ENCODE results near the gene STARD8.

STARD8 gene

DNA sequence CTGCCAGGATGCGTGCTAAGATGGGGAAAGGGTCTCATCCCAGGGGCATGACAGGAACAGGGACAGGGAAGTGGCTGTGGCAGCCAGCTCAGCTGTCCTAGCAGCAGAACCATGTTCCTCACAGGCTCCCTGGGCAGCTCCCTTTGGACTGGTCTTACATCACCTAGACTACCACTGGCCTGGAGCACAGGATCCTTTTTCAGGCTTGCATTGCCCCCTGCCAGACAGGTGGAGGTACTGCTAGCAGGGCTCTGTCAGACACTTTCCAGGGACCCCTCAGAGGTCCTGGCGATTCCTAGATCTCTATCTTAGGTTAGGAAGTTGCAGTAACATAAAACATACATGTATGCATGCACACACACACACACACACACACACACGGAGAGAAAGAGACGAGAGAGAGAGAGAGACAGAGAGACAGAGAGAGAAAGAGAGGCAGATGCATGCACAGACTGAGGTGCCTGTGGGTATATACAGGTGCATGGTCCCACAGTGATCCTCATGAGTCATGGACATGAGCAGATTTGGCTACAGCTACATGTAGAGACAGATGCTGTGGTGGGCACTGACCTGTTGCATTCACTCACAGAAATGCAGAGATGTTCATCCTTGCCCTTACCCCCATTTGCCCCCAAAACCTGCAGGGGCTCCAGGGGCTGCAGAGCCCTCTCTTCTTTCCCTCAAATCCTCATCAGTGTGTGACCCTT lies 63.6 kb downstream of the STARD8 start:
- Mint-ChIP-seq H3K9me3 (no peaks in the 10 kb centered on the region), H3K27ac (no peak overlapping the region), H3K36me3 (ENCODE audit: low read depth) (no peaks in the 10 kb centered on the region), H3K27me3 (no peaks in the 10 kb centered on the region), H3K4me1 (ENCODE audit: low read depth) (no peaks in the 10 kb centered on the region), H3K4me3 (no peak overlapping the region)

GRCh38 chrX:68711845-68712244 lies 64.4 kb downstream of the STARD8 start:
- H3K27me3 Mint-ChIP-seq: no peaks in the 10 kb centered on the region
- no peaks in the 10 kb centered on the region for H3K4me1 Mint-ChIP-seq (ENCODE audit: low read depth)
- H3K36me3 Mint-ChIP-seq (ENCODE audit: low read depth): no peaks in the 10 kb centered on the region
- no peak overlapping the region for H3K27ac Mint-ChIP-seq
- H3K4me3 Mint-ChIP-seq: no peak overlapping the region
- no peaks in the 10 kb centered on the region for H3K9me3 Mint-ChIP-seq

DNA sequence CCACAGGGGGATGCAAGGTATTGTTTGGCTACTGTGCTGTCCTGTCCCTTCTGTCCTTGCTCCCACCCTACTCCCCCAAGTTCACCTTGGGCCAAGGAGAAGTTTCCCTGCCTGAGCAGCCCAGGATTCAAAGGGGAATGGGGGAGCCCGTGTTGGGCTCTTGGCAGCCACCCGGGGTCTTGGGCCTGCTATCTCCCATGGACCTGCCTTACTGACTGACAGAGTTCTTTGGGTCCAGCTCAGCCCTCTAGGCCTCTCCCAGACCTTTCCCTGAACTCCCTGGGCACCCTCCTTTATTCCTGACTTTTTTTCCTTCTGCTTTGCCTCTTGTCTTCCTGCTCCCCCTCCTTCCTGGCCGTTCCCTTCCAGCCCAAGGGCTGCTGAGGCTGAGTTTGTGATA lies 67.4 kb downstream of the STARD8 start:
- Mint-ChIP-seq H3K9me3 (no peaks in the 10 kb centered on the region), H3K27ac (no peak overlapping the region), H3K4me1 (ENCODE audit: low read depth) (no peaks in the 10 kb centered on the region), H3K27me3 (no peaks in the 10 kb centered on the region), H3K36me3 (ENCODE audit: low read depth) (no peaks in the 10 kb centered on the region), H3K4me3 (no peak overlapping the region)

- H3K9me3 Mint-ChIP-seq: no peaks in the 10 kb centered on the region
- H3K4me3 Mint-ChIP-seq: no peak overlapping the region
- H3K36me3 Mint-ChIP-seq (ENCODE audit: low read depth): no peaks in the 10 kb centered on the region
- H3K27me3 Mint-ChIP-seq: no peaks in the 10 kb centered on the region
- no peaks in the 10 kb centered on the region for H3K4me1 Mint-ChIP-seq (ENCODE audit: low read depth)
- H3K27ac Mint-ChIP-seq: no peak overlapping the region
These were observed 69.7 kb downstream of the STARD8 start for GRCh38 chrX:68717196-68717595.

GRCh38 chrX:68717663-68718442 lies 70.4 kb downstream of the STARD8 start:
- no peaks in the 10 kb centered on the region for H3K27me3 Mint-ChIP-seq
- H3K4me1 Mint-ChIP-seq (ENCODE audit: low read depth): no peaks in the 10 kb centered on the region
- H3K36me3 Mint-ChIP-seq (ENCODE audit: low read depth): no peaks in the 10 kb centered on the region
- H3K9me3 Mint-ChIP-seq: no peaks in the 10 kb centered on the region
- H3K4me3 Mint-ChIP-seq: no peak overlapping the region
- no peak overlapping the region for H3K27ac Mint-ChIP-seq

DNA sequence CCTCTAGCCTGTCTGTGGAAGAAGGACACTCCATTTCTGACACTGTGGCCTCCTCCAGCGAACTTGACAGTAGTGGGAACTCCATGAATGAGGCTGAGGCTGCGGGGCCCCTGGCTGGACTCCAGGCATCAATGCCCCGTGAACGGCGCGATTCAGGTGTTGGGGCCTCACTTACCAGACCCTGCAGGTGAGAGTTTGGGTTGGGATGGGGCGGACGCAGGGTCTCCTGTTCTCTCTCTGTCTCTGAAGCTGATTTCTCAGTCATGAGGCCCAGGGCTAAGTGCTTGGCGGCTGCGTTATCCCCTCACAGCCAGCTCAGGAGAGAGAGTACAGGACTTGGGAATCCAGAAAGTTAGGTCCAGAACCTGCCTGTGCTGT lies 71.0 kb downstream of the STARD8 start:
- Mint-ChIP-seq H3K36me3 (ENCODE audit: low read depth) (no peaks in the 10 kb centered on the region), H3K4me1 (ENCODE audit: low read depth) (no peaks in the 10 kb centered on the region), H3K4me3 (no peak overlapping the region), H3K27me3 (no peaks in the 10 kb centered on the region), H3K9me3 (no peaks in the 10 kb centered on the region), H3K27ac (no peak overlapping the region)

GRCh38 chrX:68719181-68719903 lies 71.9 kb downstream of the STARD8 start:
- Mint-ChIP-seq H3K9me3 (no peaks in the 10 kb centered on the region), H3K36me3 (ENCODE audit: low read depth) (no peaks in the 10 kb centered on the region), H3K4me1 (ENCODE audit: low read depth) (no peaks in the 10 kb centered on the region), H3K4me3 (no peak overlapping the region), H3K27me3 (no peaks in the 10 kb centered on the region), H3K27ac (no peak overlapping the region)

DNA sequence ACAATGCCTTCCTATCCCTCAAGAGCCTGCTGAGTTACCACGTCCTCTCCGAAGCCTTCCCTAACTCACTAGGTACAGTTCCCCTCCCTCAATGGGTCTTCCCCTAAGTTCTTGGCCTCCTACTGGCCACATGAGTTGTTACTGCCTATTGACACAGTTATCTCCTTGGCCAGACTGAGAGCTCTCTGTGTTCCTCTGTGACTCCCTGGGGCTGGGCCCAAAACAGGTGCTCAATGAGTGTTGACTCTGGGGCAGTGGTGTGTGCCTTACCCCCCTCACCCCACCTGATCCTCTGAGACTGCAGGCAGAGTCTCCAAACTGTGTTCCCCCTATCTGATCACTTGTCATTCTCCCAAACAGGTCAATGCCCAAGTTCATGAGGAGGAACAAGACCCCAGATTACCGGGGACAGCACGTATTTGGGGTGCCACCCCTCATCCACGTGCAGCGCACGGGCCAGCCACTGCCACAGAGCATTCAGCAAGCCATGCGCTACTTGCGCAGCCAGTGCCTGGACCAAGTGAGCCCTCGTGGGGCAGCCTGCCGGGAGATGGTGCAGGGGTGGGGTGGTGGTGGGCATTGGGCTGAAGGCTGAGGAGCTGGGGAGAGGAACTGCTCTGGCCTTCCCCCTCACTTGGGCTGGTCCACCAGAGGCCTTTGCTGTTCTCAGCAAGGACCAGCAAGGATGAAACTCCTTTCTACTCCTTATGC lies 72.6 kb downstream of the STARD8 start:
- no peak overlapping the region for H3K4me3 Mint-ChIP-seq
- H3K4me1 Mint-ChIP-seq (ENCODE audit: low read depth): no peaks in the 10 kb centered on the region
- no peak overlapping the region for H3K27ac Mint-ChIP-seq
- H3K36me3 Mint-ChIP-seq (ENCODE audit: low read depth): no peaks in the 10 kb centered on the region
- no peaks in the 10 kb centered on the region for H3K9me3 Mint-ChIP-seq
- no peaks in the 10 kb centered on the region for H3K27me3 Mint-ChIP-seq

GRCh38 chrX:68720851-68721250 lies 73.4 kb downstream of the STARD8 start:
- H3K27ac Mint-ChIP-seq: no peak overlapping the region
- H3K27me3 Mint-ChIP-seq: no peaks in the 10 kb centered on the region
- H3K4me1 Mint-ChIP-seq (ENCODE audit: low read depth): no peaks in the 10 kb centered on the region
- H3K4me3 Mint-ChIP-seq: no peak overlapping the region
- H3K36me3 Mint-ChIP-seq (ENCODE audit: low read depth): no peaks in the 10 kb centered on the region
- no peaks in the 10 kb centered on the region for H3K9me3 Mint-ChIP-seq

DNA sequence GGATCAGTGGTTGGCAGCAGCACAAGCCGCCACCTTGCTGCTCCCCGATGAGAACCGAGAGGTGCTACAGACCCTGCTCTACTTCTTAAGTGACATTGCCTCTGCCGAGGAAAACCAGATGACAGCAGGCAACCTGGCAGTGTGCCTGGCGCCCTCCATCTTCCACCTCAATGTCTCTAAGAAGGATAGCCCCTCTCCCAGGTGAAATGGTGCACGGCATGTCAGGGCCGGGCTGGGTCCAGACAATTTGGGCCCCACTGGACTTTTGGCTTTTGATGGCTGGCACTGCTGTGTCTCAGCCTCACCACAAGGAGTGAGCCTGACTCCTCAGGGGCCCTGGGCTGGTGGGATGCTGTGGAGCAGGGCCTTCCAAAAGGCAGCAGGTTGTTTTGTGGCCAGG lies 74.1 kb downstream of the STARD8 start:
- no peaks in the 10 kb centered on the region for H3K9me3 Mint-ChIP-seq
- H3K4me3 Mint-ChIP-seq: no peak overlapping the region
- no peak overlapping the region for H3K27ac Mint-ChIP-seq
- H3K36me3 Mint-ChIP-seq (ENCODE audit: low read depth): no peaks in the 10 kb centered on the region
- no peaks in the 10 kb centered on the region for H3K4me1 Mint-ChIP-seq (ENCODE audit: low read depth)
- H3K27me3 Mint-ChIP-seq: no peaks in the 10 kb centered on the region

- Mint-ChIP-seq H3K9me3 (no peaks in the 10 kb centered on the region), H3K27ac (no peak overlapping the region), H3K4me1 (ENCODE audit: low read depth) (no peaks in the 10 kb centered on the region), H3K4me3 (no peak overlapping the region), H3K27me3 (no peaks in the 10 kb centered on the region), H3K36me3 (ENCODE audit: low read depth) (no peaks in the 10 kb centered on the region)
These were observed 74.8 kb downstream of the STARD8 start for GRCh38 chrX:68721991-68722860.

GRCh38 chrX:68723491-68724155 lies 76.2 kb downstream of the STARD8 start:
- no peaks in the 10 kb centered on the region for H3K9me3 Mint-ChIP-seq
- H3K36me3 Mint-ChIP-seq (ENCODE audit: low read depth): no peaks in the 10 kb centered on the region

GRCh38 chrX:68724531-68725020 lies 77.1 kb downstream of the STARD8 start:
- H3K36me3 Mint-ChIP-seq (ENCODE audit: low read depth): no peaks in the 10 kb centered on the region
- no peaks in the 10 kb centered on the region for H3K9me3 Mint-ChIP-seq
- no peak overlapping the region for H3K4me3 Mint-ChIP-seq
- H3K27ac Mint-ChIP-seq: no peak overlapping the region
- no peaks in the 10 kb centered on the region for H3K4me1 Mint-ChIP-seq (ENCODE audit: low read depth)
- H3K27me3 Mint-ChIP-seq: no peaks in the 10 kb centered on the region

More at GRCh38 chrX:68723491-68724155, 76.2 kb downstream of the STARD8 start:
- Mint-ChIP-seq H3K27ac (no peak overlapping the region), H3K27me3 (no peaks in the 10 kb centered on the region), H3K4me1 (ENCODE audit: low read depth) (no peaks in the 10 kb centered on the region), H3K4me3 (no peak overlapping the region)
